Adrenal gland (tissue), 5 donors: ENCODE results near the gene C1orf122.

Source experiments
- CTCF ChIP-seq, 6 experiments: fragments of 450-650 bp in 4 of 6; fragments of 200-600 bp in 2 of 6; sonication (generic) in 1 of 6; IDR thresholded peaks; 1 replicate in 5 of 6; 2 replicates in 1 of 6; pipeline versions ENCODE4 v1.5.1 to v1.8.0; 2016 to 2021; ENCODE audit warnings: antibody characterized with exemption in 6 of 6, mild to moderate bottlenecking in 2 of 6, moderate library complexity in 1 of 6
- POLR2A ChIP-seq, 2 donors: fragments of 450-650 bp; IDR thresholded peaks; one replicate each; pipeline ENCODE4 v1.6.1; 2017; ENCODE audit warnings: antibody characterized with exemption in 2 of 2, mild to moderate bottlenecking in 2 of 2, moderate library complexity in 1 of 2
- donor health status: DM: no; HTN: no; CAD: no.

GRCh38 chr1:37814252-37814651 is 6.7 kb downstream of the C1orf122 start:
- TF ChIP-seq CTCF (IDR thresholded peaks at IDR 0.05) (no peak), POLR2A (IDR thresholded peaks at IDR 0.05) (no peak)
